ENCODE data around the gene LRTM2. TPM values are rescaled to one million over a fixed set of nuclear protein-coding genes. Genes with fewer than 3 reads are reported as not detected.

Gene LRTM2
- 0.20 TPM for total RNA-seq

GRCh38 chr12:1820191-1820895 lies at the start of gene LRTM2:
Gene LRTM2 (plus strand): TSS chr12:1820565. CDS start chr12:1828149, 7,584 bp downstream.
- no peak for DNase-seq

- no peak for DNase-seq
Measured at GRCh38 chr12:1773937-1774655, 46.3 kb upstream of the LRTM2 start.

GRCh38 chr12:1776170-1776921 lies 44.0 kb upstream of the LRTM2 start:
- no peak for DNase-seq

GRCh38 chr12:1777798-1778197 lies 42.6 kb upstream of the LRTM2 start:
- no peak for DNase-seq

GRCh38 chr12:1778911-1779310 lies 41.5 kb upstream of the LRTM2 start:
- DNase-seq = no peak

GRCh38 chr12:1779783-1780182 lies 40.6 kb upstream of the LRTM2 start:
- DNase-seq = no peak

- no peak for DNase-seq
Measured at GRCh38 chr12:1781772-1782171, 38.6 kb upstream of the LRTM2 start.

GRCh38 chr12:1782215-1782614 lies 38.1 kb upstream of the LRTM2 start:
- no peak for DNase-seq

DNA sequence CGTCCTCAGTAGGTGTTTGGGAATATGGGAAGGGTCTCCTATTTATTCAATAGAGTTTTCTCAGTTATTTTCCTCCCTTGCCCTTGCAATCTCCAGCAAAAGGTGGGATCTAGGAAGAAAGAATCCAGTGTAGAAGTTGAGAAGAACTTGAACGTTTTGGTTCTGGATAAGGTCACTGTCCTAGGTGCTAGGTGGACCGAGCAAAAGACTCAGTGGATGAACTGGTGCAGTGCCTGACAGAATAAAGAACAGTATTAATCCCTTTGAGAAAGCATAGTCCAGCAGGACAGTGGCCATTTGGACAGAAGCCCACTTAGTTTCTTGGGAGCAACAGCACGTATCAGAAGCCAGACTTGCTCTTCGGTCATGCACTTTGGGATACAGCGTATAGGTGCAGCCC lies 32.7 kb upstream of the LRTM2 start:
- DNase-seq = no peak

- DNase-seq = no peak
Measured at GRCh38 chr12:1790444-1790843, 29.9 kb upstream of the LRTM2 start.

GRCh38 chr12:1791104-1791841 lies 29.1 kb upstream of the LRTM2 start:
- DNase-seq = peak; percentile 62

- DNase-seq = no peak
Measured at GRCh38 chr12:1792406-1792805, 28.0 kb upstream of the LRTM2 start.

- DNase-seq = no peak
Measured at GRCh38 chr12:1793426-1794210, 26.7 kb upstream of the LRTM2 start.

DNA sequence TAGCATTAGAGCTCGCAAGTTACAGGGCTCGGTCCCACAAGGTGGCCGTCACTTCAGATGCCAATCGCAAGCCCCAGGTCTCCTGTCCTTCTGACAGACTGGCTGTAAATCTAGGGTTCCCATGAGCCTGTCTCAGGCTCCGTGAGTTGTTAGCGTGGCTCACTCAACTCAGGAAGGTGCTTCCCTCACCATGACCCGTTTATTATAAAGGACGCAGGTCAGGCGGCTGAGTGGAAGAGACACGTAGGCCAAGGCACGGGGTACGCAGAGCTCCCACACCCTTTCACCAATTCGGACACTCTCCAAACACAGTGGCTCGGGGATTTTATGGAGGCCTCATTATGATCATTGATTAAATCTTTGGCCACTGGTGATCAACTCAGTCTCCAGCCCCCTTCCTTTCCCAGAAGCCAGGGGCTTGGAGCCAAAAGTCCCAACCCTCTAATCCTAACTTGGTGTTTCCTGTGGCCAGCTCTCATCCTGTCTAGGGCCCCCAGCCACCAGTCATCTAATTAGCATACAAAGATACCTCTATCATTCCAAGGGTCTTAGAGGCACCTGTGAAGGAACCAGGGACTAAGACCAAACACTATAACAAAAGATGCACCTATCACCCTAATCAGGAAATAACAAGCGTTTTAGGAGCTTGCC lies 25.8 kb upstream of the LRTM2 start:
- DNase-seq = no peak

DNA sequence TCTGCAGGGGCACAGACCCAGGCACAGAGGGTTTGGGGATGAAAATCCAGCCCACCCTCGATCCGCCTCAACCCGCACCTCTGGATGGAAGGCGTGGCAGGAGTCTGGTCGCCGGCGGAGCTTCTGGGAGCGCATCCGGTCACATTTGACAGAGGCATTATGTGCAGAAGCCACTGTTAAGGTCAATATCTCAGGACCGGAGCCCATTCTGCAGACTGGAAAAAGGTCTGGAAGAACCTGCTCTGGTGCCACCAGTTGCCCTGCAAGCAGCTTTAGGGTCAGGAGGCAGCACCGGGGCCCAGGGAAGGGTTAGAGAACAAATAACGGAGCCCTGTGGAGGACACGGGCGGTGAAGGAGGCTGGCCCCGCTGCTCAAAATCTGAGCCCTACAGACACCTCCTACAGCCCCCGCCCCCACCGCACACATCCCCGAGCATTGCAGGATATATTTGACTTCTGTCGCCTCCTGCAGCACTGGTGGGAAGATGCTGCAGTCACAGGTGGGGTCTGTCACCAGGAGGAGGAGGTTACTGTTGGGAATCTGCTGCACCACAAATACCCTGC lies 25.1 kb upstream of the LRTM2 start:
- no peak for DNase-seq

DNA sequence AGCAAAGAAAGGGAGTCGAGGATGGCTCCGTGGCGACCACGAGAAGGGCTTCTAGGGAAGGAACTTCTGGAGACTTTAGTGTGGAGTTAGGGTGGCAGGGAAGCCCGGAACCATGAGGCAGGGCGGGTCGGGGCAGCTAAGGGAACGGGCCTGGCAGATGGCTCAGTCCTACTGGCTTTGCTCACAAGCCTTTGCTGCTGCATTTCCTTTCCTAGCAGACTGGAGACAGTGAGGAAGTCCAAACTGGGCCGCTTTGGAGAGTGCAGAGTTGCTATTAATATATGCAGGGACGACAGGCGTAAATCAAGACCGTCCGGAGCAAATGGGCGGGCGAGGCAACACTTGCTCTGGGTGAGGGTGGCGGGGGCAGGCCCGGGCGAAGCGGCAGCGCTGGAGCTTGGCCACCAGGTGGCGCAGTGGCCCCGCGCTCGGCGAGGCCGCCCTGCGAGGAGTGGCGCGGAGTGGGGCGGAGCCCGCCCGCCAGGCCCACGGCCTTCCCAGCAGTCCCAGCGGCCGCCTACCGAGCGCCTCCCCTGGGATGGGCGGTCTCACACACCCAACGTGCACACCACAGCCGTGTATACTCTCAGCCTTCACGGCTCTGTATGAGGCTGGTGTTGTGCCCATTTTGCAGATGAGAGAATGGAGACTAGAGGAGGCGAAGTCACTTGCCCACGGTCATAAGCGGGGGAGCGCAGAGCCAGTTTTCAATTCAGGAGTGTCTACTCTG lies 24.4 kb upstream of the LRTM2 start:
- DNase-seq = peak; percentile 87

DNA sequence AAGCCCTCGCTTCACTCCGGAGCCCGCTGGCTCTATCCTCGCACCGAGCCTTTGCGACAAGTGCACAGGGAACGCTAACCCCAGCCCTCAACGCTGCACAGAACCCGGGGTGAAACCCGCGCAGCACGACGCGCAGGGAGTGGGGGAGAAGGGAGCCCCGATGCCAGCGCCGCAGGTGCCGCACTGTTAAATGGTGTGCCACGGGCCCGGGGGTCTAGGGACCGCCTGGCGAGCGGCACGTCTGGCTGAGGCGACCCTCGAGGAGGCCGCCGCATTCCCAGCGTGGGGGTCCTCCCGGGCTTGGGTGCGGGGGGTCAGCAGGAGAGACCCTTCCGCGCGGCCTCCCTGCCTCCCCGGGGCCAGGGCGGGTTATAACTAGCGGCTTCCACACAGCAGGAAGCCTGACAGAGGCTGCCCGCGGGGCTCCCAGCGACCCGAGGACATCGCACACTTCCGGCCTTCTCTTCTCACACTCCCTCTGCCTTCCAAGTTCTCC lies 23.8 kb upstream of the LRTM2 start:
- no peak for DNase-seq

GRCh38 chr12:1797011-1797901 lies 23.1 kb upstream of the LRTM2 start:
- DNase-seq = peak; percentile 25

Data from skin of body (tissue), 2 donors.